Activated naive CD8-positive, alpha-beta T cell (primary cell): ENCODE measurements around the gene CFAP47.
"Not testable (repeated sequence)": the region's sequence is repeated elsewhere in the genome, so short reads cannot be mapped to it uniquely, and the experiment has no call there.

Source experiments
- H3K27ac Mint-ChIP-seq: one replicate; pipeline ENCODE4 v1.8.0; 2021; ENCODE audit warnings: mixed read lengths
- H3K27me3 Mint-ChIP-seq: one replicate; pipeline ENCODE4 v1.8.0; 2021; ENCODE audit warnings: mixed read lengths
- H3K36me3 Mint-ChIP-seq: one replicate; pipeline ENCODE4 v1.8.0; 2021; ENCODE audit warnings: mixed read lengths
- H3K4me1 Mint-ChIP-seq: one replicate; pipeline ENCODE4 v1.8.0; 2021; ENCODE audit warnings: low read depth, mixed read lengths
- H3K4me3 Mint-ChIP-seq: one replicate; pipeline ENCODE4 v1.8.0; 2021; ENCODE audit warnings: mild to moderate bottlenecking, mixed read lengths
- H3K9me3 Mint-ChIP-seq: one replicate; pipeline ENCODE4 v1.8.0; 2021; ENCODE audit warnings: low read depth, mixed read lengths

CFAP47 gene

DNA sequence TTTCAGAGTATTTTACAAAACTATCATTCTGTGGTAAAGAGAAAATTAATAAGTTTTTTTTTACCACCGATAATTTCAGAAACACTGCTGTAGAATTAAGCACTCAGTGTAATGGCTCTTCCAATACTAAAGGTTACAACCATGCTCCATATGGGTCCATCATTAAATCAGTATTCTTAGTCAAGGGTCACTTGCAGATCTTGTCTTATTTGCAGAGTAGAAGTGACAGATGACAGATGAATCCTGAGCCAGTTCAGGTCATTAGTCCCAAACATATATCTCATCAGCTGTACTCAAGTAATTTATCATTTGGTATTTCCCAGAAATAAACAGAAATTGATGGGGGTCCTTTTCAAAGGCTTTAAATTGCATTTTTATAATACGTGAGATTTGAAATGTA lies 182.9 kb downstream of the CFAP47 start:
- peaks cover 5% of the 10 kb centered on the region for H3K9me3 Mint-ChIP-seq
- H3K27me3 Mint-ChIP-seq, result no peaks in the 10 kb centered on the region
- no peak overlapping the region for H3K4me3 Mint-ChIP-seq
- H3K4me1 Mint-ChIP-seq, result no peaks in the 10 kb centered on the region
- no peak overlapping the region for H3K27ac Mint-ChIP-seq
- no peaks in the 10 kb centered on the region for H3K36me3 Mint-ChIP-seq

GRCh38 chrX:36116222-36116621 lies 196.7 kb downstream of the CFAP47 start:
- Mint-ChIP-seq H3K27ac (no peak overlapping the region), H3K27me3 (no peaks in the 10 kb centered on the region), H3K4me3 (no peak overlapping the region), H3K36me3 (no peaks in the 10 kb centered on the region), H3K9me3 (peaks cover 4% of the 10 kb centered on the region), H3K4me1 (no peaks in the 10 kb centered on the region)

GRCh38 chrX:36159254-36159653 lies 239.7 kb downstream of the CFAP47 start:
- Mint-ChIP-seq H3K27ac (no peak overlapping the region), H3K36me3 (no peaks in the 10 kb centered on the region), H3K4me1 (no peaks in the 10 kb centered on the region), H3K9me3 (no peaks in the 10 kb centered on the region), H3K4me3 (no peak overlapping the region), H3K27me3 (no peaks in the 10 kb centered on the region)

DNA sequence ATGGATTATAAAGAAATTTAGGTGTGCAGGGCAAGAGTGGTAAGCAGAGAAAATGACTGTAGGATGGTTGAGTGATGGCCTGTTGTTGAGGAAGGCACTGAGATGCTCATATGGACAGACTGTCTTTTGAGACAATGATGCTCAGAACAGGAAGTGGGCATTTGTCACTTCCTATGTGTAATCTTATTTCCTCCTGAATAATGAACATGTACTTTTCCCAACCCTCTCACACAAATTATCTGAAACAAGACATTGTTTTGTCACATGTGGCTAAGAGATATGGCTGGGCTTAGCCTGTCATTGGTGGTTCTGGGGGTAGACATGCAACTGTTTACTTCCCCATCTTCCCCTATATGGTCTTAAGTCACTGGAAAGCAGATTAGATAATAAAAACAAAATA lies 240.5 kb downstream of the CFAP47 start:
- Mint-ChIP-seq H3K4me3 (no peak overlapping the region), H3K4me1 (no peaks in the 10 kb centered on the region), H3K36me3 (no peaks in the 10 kb centered on the region), H3K27ac (no peak overlapping the region), H3K27me3 (no peaks in the 10 kb centered on the region), H3K9me3 (no peaks in the 10 kb centered on the region)

- Mint-ChIP-seq H3K36me3 (no peaks in the 10 kb centered on the region), H3K9me3 (no peaks in the 10 kb centered on the region), H3K27ac (no peak overlapping the region), H3K4me1 (no peaks in the 10 kb centered on the region), H3K27me3 (no peaks in the 10 kb centered on the region), H3K4me3 (no peak overlapping the region)
Observed at GRCh38 chrX:36198575-36198974, 279.0 kb downstream of the CFAP47 start.

DNA sequence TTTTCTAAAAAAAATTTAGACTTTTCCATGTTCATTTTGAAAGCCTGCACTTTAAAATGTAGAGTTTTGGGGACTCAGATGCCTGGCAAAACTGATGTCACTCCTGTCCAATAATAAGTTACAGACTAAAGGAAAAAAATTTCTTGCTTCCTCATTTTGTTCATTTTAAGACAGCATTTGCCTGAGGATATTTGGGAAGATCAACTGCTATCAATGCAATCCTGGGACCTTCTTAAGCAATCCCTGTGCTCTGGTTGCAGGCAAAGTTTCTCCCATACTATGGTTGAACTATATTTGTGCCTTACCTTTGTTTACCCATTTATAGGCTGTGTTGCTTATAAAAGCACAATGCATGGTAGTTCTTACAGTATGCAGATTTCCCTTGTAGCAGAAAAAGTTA lies 280.4 kb downstream of the CFAP47 start:
- Mint-ChIP-seq H3K9me3 (no peaks in the 10 kb centered on the region), H3K4me1 (no peaks in the 10 kb centered on the region), H3K27me3 (no peaks in the 10 kb centered on the region), H3K4me3 (no peak overlapping the region), H3K36me3 (no peaks in the 10 kb centered on the region), H3K27ac (no peak overlapping the region)

- Mint-ChIP-seq H3K36me3 (no peaks in the 10 kb centered on the region), H3K27ac (no peak overlapping the region), H3K27me3 (no peaks in the 10 kb centered on the region), H3K9me3 (no peaks in the 10 kb centered on the region), H3K4me3 (no peak overlapping the region), H3K4me1 (no peaks in the 10 kb centered on the region)
Observed at GRCh38 chrX:36214924-36215323, 295.4 kb downstream of the CFAP47 start.

DNA sequence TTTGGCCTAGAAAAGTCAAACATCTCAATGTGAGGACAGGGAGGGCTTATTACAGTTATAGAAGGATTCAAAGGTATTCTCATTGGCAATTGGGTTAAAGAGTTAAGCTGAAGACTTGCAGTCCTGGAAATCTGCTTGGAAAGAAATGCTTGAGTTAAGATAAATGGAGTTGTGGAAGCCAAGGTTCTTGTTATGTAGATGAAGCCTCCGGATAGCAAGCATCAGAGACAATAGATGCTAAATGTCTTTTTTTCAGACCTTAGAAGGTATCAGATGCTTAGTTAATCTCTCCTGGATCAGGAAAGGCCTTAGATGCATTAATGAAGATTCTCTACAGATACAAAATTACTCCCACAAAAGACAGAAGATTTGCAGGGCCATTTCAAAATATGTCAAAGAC lies 299.3 kb downstream of the CFAP47 start:
- no peak overlapping the region for H3K4me3 Mint-ChIP-seq
- H3K27me3 Mint-ChIP-seq, result no peaks in the 10 kb centered on the region
- H3K9me3 Mint-ChIP-seq, result no peaks in the 10 kb centered on the region
- no peak overlapping the region for H3K27ac Mint-ChIP-seq
- H3K36me3 Mint-ChIP-seq, result no peaks in the 10 kb centered on the region
- no peaks in the 10 kb centered on the region for H3K4me1 Mint-ChIP-seq

GRCh38 chrX:36234840-36235528 lies 315.4 kb downstream of the CFAP47 start:
- not testable (repeated sequence) for H3K36me3 Mint-ChIP-seq, H3K9me3 Mint-ChIP-seq, H3K27me3 Mint-ChIP-seq, H3K4me1 Mint-ChIP-seq, H3K4me3 Mint-ChIP-seq, H3K27ac Mint-ChIP-seq

DNA sequence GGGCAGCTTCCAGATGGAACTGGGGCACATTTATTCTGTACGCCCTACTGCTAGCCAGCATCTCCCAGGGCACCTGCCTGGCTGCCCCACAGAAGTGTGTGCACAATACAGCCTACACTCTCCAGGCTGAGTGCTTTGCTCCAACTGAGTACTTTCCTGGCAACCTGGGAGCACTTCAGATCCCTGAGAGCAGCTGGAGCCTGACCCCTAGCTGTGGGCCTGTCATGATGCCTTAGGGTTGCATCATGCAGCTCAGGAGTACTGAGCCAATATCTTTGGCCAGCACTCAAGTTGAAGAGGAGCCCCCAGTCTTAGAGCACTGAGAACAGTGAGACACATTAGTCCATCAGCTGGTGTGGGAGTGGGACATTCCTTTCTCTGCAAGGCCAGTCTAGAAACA lies 321.9 kb downstream of the CFAP47 start:
- no peaks in the 10 kb centered on the region for H3K9me3 Mint-ChIP-seq
- H3K27me3 Mint-ChIP-seq, result no peaks in the 10 kb centered on the region
- H3K27ac Mint-ChIP-seq, result no peak overlapping the region
- no peaks in the 10 kb centered on the region for H3K4me1 Mint-ChIP-seq
- H3K36me3 Mint-ChIP-seq, result no peaks in the 10 kb centered on the region
- no peak overlapping the region for H3K4me3 Mint-ChIP-seq

DNA sequence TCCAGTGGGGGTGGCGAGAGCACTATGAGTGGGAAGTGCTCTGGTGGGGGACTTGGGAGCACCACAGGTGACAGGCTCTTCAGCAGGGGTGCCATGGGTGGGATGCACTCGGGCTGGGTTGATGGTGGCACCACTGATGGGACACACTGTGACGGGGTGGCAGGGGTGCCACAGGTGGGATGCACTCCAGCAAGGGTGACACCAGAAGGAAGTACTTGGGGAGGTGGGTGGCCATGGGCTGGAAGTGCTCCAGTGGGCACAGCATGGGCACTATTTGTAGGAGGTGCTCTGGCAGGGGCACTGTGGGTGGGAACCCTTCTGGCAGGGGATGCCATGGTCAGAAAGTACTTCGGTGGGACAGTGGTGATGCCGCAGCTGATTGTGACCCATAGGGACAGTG lies 346.6 kb downstream of the CFAP47 start:
- Mint-ChIP-seq H3K4me1 (no peaks in the 10 kb centered on the region), H3K27ac (no peak overlapping the region), H3K36me3 (no peaks in the 10 kb centered on the region), H3K9me3 (peaks cover 3% of the 10 kb centered on the region), H3K4me3 (no peak overlapping the region), H3K27me3 (no peaks in the 10 kb centered on the region)

- Mint-ChIP-seq H3K9me3 (no peaks in the 10 kb centered on the region), H3K27me3 (no peaks in the 10 kb centered on the region), H3K4me3 (no peak overlapping the region), H3K36me3 (no peaks in the 10 kb centered on the region), H3K27ac (no peak overlapping the region), H3K4me1 (no peaks in the 10 kb centered on the region)
Observed at GRCh38 chrX:36310136-36310535, 390.6 kb downstream of the CFAP47 start.

- no peaks in the 10 kb centered on the region for H3K4me1 Mint-ChIP-seq
- no peak overlapping the region for H3K4me3 Mint-ChIP-seq
- no peaks in the 10 kb centered on the region for H3K36me3 Mint-ChIP-seq
- no peaks in the 10 kb centered on the region for H3K9me3 Mint-ChIP-seq
- no peaks in the 10 kb centered on the region for H3K27me3 Mint-ChIP-seq
- no peak overlapping the region for H3K27ac Mint-ChIP-seq
Observed at GRCh38 chrX:36314303-36314702, 394.8 kb downstream of the CFAP47 start.

GRCh38 chrX:36334572-36334971 lies 415.0 kb downstream of the CFAP47 start:
- Mint-ChIP-seq H3K4me1 (no peaks in the 10 kb centered on the region), H3K27me3 (no peaks in the 10 kb centered on the region), H3K27ac (no peak overlapping the region), H3K9me3 (no peaks in the 10 kb centered on the region), H3K36me3 (no peaks in the 10 kb centered on the region), H3K4me3 (no peak overlapping the region)

DNA sequence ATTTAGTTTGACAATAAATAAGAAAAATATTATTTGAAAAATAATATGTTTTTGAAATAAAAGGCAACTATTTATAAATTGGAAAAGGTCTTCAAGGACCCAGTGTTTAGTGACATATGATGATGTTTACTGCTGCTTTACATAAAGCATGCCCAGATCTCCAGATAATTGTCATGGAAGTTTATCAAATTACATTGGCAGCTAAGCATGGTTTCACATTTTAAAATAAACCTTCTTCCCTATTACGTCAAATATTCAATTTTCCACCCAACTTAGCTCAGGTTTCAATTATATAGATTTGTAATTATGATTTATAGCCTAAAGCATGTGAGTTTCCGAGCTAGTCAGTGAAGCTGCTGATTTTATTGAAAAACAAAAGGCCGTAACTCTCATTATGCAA lies 417.2 kb downstream of the CFAP47 start:
- H3K9me3 Mint-ChIP-seq, result no peaks in the 10 kb centered on the region
- no peaks in the 10 kb centered on the region for H3K27me3 Mint-ChIP-seq
- H3K36me3 Mint-ChIP-seq, result no peaks in the 10 kb centered on the region
- H3K4me3 Mint-ChIP-seq, result no peak overlapping the region
- no peaks in the 10 kb centered on the region for H3K4me1 Mint-ChIP-seq
- no peak overlapping the region for H3K27ac Mint-ChIP-seq

- no peaks in the 10 kb centered on the region for H3K36me3 Mint-ChIP-seq
Observed at GRCh38 chrX:36344301-36344700, 424.8 kb downstream of the CFAP47 start.

More at GRCh38 chrX:36344301-36344700, 424.8 kb downstream of the CFAP47 start:
- no peaks in the 10 kb centered on the region for H3K4me1 Mint-ChIP-seq
- no peak overlapping the region for H3K4me3 Mint-ChIP-seq
- H3K9me3 Mint-ChIP-seq, result no peaks in the 10 kb centered on the region
- H3K27me3 Mint-ChIP-seq, result no peaks in the 10 kb centered on the region
- no peak overlapping the region for H3K27ac Mint-ChIP-seq
